Kidney (tissue), 14 donors: ENCODE measurements around the gene VGLL4. TPM values are rescaled to one million over a fixed set of nuclear protein-coding genes. Genes with fewer than 3 reads are reported as not detected.

Source experiments
- DNase-seq, 5 donors: peaks; one replicate each; pipeline ENCODE4 v3.0.0-alpha.2; 2013 to 2020
- FAIRE-seq: peaks from 2 replicates; lab custom pipeline; 2012; peaks lifted over from hg19 to GRCh38; lab: Jason Lieb, UNC
- H3K27ac ChIP-seq, 2 donors: one replicate each; pipeline ENCODE4 v1.7.0; 2013; ENCODE audit warnings: low read depth in 2 of 2, low read length in 2 of 2, inconsistent platforms in 1 of 2
- H3K27me3 ChIP-seq: one replicate; pipeline ENCODE4 v1.7.1; 2013; ENCODE audit warnings: low read length, inconsistent platforms; ENCODE audit not compliant: control insufficient read depth, insufficient read depth
- H3K36me3 ChIP-seq, 3 donors: one replicate each; pipeline versions ENCODE4 v1.7.0 to v1.7.1; 2013; ENCODE audit warnings: low read length in 3 of 3, control low read depth in 1 of 3, inconsistent platforms in 1 of 3; ENCODE audit not compliant: insufficient read depth in 3 of 3, control insufficient read depth in 2 of 3
- H3K4me1 ChIP-seq, 3 donors: one replicate each; pipeline versions ENCODE4 v1.7.0 to v1.7.1; 2013; ENCODE audit warnings: low read length in 3 of 3, inconsistent platforms in 1 of 3, low read depth in 1 of 3; ENCODE audit not compliant: control insufficient read depth in 2 of 3, insufficient read depth in 2 of 3
- H3K4me3 ChIP-seq, 3 donors: one replicate each; pipeline versions ENCODE4 v1.7.0 to v1.8.1; 2013; ENCODE audit warnings: low read length in 3 of 3, control low read depth in 1 of 3, inconsistent platforms in 1 of 3
- H3K9ac ChIP-seq, 3 donors: one replicate each; pipeline versions ENCODE4 v1.7.0 to v1.7.1; 2013; ENCODE audit warnings: low read length in 3 of 3, control low read depth in 1 of 3, inconsistent platforms in 1 of 3
- H3K9me3 ChIP-seq, 3 donors: one replicate each; pipeline versions ENCODE4 v1.7.0 to v1.7.1; 2013; ENCODE audit warnings: low read length in 3 of 3, control low read depth in 1 of 3, inconsistent platforms in 1 of 3; ENCODE audit not compliant: control insufficient read depth in 2 of 3, insufficient read depth in 1 of 3
- intact Hi-C: fragments of 100-400 bp; cut with DNase I; formaldehyde crosslinking; loops from one replicate; pipeline ENCODE4 v1.11.1; 2022
- polyA plus RNA-seq: library from polyadenylated mRNA; stranded (reverse); fragments of 350-450 nt; fragmentation: Illumina TruSeq; extraction: RNeasy Lipid Tissue Mini Kit (QIAGEN cat#74804); gene quantifications from one replicate; pipeline ENCODE4 v1.2.3, GENCODE V29; 2014; ENCODE audit warnings: low read depth, low replicate concordance; ENCODE audit not compliant: insufficient read depth
- total RNA-seq: library from RNA; stranded (reverse); fragmentation: NEBNext Ultra II Directional; extraction: Animal tissue kit (Norgen Biotek cat#: 25700); gene quantifications from one replicate; pipeline ENCODE4 v1.2.1, GENCODE V29; 2021
- TF ChIP-seq, protein P1 (sequence below): IDR thresholded peaks from 3 replicates; pipeline ENCODE4 v1.5.1; 2012; ENCODE audit warnings: mild to moderate bottlenecking, moderate library complexity, borderline replicate concordance; ENCODE audit not compliant: insufficient read depth; ENCODE audit errors: extremely low read depth
- donor health status: control.
- donor health status: control.
- donor health status: control.
- donor health status: control.
- donor health status: control.
- donor health status: DM: yes; HTN: yes; CAD: no.
- donor health status: Normal renal cell carcinoma (clear cell type).

Gene VGLL4
- total and polyA plus RNA-seq, 2 donors from 2014 or later: 41.4 to 78.5 TPM

DNA sequence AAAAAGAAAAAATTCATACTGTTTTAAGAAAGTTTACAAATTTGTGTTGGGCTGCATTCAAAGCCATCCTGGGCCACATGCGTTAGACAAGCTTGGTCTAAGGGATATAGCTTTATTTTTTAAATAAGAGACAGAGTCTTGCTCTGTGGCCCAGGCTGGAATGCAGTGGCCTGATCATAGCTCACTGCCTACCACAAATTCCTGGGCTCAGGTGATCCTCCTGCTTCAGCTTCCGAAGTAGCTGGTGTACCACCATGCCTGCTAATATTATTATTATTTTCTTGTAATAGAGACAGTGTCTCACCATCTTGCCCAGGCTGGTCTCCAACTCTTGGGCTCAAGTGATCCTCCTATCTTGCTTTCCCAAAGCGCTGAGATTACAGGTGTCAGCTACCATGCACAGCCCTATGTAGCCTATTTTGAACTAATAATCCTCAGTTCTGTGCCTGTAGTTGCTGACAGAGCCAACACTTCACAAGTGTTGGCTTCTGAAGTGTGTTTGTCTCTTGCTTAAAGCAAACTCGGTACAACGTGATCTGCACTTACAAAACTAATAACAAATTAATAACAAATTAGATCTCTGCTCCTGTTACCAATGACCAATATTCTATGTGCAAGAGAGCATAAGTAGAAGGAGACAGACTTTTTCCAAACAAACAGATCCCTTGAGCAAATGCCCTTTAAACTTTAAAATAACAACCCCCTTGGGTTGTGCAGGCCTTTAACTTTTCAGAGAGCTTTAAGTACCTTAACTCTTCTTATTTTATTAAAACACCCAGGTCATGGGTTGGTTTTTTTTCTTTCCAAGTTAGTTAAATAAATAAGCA is 135.2 kb downstream of the VGLL4 start:
- Histone ChIP-seq H3K36me3 (no peaks in the 10 kb centered on the region), H3K27me3 (no peaks in the 10 kb centered on the region), H3K27ac (peak overlapping the region; percentile 48 to 96), H3K4me3 (no peak overlapping the region), H3K9me3 (no peaks in the 10 kb centered on the region), H3K9ac (peak overlapping the region in 1 of 3 donors; percentile 48), H3K4me1 (peaks cover 3 to 12% (median 5%) of the 10 kb centered on the region in 3 donors)
- no peak for DNase-seq
- FAIRE-seq: no peak
- intact Hi-C loops: no loop called here
- TF ChIP-seq, protein P1, sequence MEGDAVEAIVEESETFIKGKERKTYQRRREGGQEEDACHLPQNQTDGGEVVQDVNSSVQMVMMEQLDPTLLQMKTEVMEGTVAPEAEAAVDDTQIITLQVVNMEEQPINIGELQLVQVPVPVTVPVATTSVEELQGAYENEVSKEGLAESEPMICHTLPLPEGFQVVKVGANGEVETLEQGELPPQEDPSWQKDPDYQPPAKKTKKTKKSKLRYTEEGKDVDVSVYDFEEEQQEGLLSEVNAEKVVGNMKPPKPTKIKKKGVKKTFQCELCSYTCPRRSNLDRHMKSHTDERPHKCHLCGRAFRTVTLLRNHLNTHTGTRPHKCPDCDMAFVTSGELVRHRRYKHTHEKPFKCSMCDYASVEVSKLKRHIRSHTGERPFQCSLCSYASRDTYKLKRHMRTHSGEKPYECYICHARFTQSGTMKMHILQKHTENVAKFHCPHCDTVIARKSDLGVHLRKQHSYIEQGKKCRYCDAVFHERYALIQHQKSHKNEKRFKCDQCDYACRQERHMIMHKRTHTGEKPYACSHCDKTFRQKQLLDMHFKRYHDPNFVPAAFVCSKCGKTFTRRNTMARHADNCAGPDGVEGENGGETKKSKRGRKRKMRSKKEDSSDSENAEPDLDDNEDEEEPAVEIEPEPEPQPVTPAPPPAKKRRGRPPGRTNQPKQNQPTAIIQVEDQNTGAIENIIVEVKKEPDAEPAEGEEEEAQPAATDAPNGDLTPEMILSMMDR: no peak

DNA sequence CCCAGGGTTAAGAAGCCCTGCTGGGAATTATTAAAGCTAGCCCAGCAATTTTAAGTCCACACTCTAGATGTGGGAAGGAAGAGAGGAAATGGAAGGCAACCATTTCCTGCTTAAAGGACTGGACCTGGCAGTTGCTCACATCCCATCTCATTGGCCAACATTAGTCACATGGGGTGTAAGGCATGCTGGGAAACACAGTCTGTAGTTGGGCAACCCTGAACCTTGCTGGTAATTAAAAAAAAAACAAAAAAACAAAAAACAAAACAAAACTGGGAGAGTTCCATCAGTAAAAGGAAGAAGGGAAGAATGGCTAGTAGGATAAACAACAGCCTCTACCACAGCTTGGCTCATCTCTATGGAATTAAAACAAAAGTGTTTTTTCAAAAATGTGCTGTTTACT is 136.0 kb downstream of the VGLL4 start:
- DNase-seq: no peak
- TF ChIP-seq, protein P1: no peak
- intact Hi-C loops: no loop called here
- FAIRE-seq: no peak
- Histone ChIP-seq H3K36me3 (no peaks in the 10 kb centered on the region), H3K9me3 (no peaks in the 10 kb centered on the region), H3K27ac (no peak overlapping the region), H3K9ac (no peak overlapping the region), H3K27me3 (no peaks in the 10 kb centered on the region), H3K4me1 (peaks cover 3 to 12% (median 5%) of the 10 kb centered on the region in 3 donors), H3K4me3 (no peak overlapping the region)

Other genes starting within 250 kb of the VGLL4 start
- 19.4 TPM for gene TAMM41, start 203.0 kb upstream of the VGLL4 start, total RNA-seq
- gene TAMM41, start 203.0 kb upstream of the VGLL4 start, polyA plus RNA-seq: 10.3 TPM